HFF-Myc (cell line): ENCODE data around the gene SRD5A2.

ENCODE experiments used
- DNase-seq: peaks from one replicate; pipeline ENCODE4 v3.0.0-alpha.2; 2011; ENCODE audit warnings: low read depth; ENCODE audit errors: extremely low read depth
- H3K4me3 ChIP-seq: replicated peaks from 2 replicates; pipeline ENCODE4 v1.5.1; 2011; ENCODE audit warnings: low read depth, mild to moderate bottlenecking, control low read depth, low read length
- CTCF ChIP-seq: IDR thresholded peaks from 2 replicates; pipeline ENCODE4 v1.5.1; 2012; ENCODE audit warnings: mild to moderate bottlenecking, low read depth, low read length, control low read depth; ENCODE audit errors: missing control alignments

The SRD5A2 gene

GRCh38 chr2:31524592-31524991, 56.1 kb downstream of the SRD5A2 start:
- no peak overlapping the region for H3K4me3 ChIP-seq
- TF ChIP-seq CTCF, result no peak
- DNase-seq, result no peak

- peak; percentile 69 for TF ChIP-seq CTCF
- peak; percentile 43 for DNase-seq
- no peak overlapping the region for H3K4me3 ChIP-seq
Measured at GRCh38 chr2:31523871-31524492, 56.8 kb downstream of the SRD5A2 start.

GRCh38 chr2:31522786-31523185, 58.0 kb downstream of the SRD5A2 start:
- no peak for DNase-seq
- H3K4me3 ChIP-seq, result no peak overlapping the region
- no peak for TF ChIP-seq CTCF

GRCh38 chr2:31517442-31518203, 63.1 kb downstream of the SRD5A2 start:
- no peak for DNase-seq
- TF ChIP-seq CTCF, result no peak
- H3K4me3 ChIP-seq, result no peak overlapping the region

- DNase-seq, result no peak
- H3K4me3 ChIP-seq, result no peak overlapping the region
- no peak for TF ChIP-seq CTCF
Measured at GRCh38 chr2:31515586-31515985, 65.2 kb downstream of the SRD5A2 start.

- no peak for TF ChIP-seq CTCF
- no peak for DNase-seq
- no peak overlapping the region for H3K4me3 ChIP-seq
Measured at GRCh38 chr2:31513553-31513952, 67.2 kb downstream of the SRD5A2 start.

GRCh38 chr2:31511376-31511775, 69.4 kb downstream of the SRD5A2 start:
- TF ChIP-seq CTCF, result no peak
- no peak overlapping the region for H3K4me3 ChIP-seq
- no peak for DNase-seq
